OCI-M2 (cell line): ENCODE measurements around the gene RALB.

ENCODE experiments used
- DNase-seq: peaks from one replicate; lab custom pipeline; 2025; ENCODE audit not compliant: unreplicated experiment; lab: John Stamatoyannopoulos, UW

Gene RALB

DNA sequence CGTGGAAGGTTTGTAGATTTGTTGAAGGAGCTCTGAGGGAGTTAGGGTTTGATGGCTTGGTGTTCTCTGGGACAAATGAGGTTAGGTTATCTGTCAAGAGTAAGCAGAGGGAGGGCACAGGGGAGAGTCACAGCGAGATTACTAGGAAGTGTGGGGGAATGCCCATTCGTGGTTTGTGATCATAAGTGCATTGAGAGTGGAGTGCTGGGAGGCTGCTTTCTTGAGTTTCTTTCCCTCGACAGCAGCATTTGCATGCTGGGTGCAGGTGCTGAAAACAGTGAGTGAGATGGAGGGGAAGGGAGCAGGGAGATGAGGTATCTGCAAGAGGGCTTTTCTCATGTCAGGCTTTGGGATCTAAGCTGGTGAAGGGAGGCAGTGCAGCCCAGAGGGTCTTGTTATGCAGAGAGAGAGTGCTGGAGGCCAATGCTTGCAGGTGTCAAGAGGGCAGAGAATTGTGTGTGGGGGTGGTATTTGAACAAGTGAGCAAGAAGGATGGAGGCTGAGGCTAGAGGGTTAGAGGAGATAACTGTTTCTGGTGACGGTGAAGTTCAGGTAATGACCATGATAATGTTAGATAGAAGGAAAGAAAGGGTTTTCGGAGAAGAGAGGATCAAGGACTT lies 8.8 kb downstream of the RALB start:
- DNase-seq, result no peak

DNA sequence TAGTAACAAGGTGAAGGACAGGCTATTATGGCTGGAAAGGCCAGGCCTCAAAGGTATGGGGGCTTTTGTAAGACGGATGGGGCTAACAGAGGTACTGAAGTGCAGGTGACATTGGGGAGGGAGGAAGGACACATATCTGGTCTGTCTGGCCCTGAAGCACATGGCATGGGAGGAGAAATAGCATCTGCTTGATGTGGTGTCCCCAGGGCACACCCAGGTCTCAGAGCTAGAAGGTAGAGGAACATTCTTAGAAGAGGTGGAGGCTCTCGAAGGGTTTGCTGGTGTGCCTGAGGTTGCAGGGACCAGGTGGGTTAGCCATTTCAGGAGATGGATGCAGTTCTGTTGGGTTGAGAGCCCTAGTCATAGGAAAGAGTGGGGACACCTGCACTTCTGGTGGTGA lies 9.5 kb downstream of the RALB start:
- DNase-seq, result no peak

DNA sequence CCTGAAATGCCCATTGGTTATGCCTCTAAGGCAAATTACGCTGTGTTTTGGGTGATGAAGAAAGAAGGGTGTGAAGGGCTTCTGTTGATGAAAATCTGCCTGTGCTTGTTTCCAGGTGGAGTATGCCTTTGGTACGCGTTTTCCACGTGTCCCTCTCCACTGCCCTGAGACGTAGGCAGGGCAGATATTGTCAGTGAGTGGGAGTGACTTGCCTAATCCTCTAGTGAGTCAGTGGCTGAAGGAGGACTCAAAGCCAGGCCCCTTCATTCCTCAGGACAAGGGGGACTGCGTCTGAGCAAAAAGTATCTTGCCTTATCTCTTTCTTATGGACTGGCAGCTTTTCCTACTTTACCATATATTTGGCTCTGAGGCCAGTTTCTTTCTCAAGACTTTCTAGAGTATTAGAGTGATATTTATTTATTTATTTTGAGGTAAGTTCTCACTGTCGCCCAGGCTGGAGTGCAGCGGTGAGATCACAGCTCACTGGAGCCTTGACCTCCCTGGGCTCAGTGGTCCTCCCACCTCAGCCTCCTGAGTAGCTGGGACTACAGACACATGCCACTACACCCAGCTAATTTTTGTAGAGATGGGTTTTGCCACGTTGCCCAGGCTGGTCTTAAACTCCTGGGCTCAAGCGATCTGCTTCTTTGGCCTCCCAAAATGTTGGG lies 10.2 kb downstream of the RALB start:
- no peak for DNase-seq

DNA sequence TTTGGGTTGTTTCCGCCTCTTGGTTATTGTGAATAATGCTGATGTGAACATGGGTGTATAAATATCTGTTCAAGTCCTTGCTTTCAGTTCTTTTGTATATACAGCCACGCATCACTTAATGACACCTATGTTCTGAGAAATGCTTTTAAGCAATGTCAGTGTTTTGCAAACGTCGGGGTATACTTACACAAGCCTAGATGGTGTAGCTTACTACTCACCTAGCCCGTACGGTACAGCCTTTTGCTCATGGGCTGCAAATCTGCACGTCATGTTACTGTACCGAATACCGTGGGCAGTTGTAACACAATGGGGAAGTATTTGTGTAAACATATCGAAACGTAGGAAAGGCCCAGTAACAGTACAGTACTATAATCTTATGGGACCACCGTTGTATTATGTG lies 12.4 kb downstream of the RALB start:
- DNase-seq, result no peak

DNA sequence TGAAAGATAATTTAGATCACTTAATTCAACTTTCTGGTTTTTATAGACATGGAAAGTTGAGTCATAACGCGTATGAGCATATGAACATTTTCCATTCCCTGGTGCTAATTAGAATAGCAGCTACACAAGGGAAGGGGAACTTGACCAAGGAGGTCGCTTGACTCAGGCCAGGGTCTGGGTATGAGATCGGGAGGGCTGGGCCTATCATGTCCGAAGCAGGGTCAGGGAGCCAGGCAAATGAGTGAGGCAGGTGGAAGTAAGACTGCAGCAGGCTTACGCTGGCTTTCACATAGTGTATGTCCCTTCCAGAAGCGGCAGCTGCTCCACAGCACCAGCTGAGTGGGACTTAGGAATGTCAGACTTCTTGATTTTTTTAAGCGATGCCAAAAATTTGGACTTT lies 14.7 kb downstream of the RALB start:
- no peak for DNase-seq

DNA sequence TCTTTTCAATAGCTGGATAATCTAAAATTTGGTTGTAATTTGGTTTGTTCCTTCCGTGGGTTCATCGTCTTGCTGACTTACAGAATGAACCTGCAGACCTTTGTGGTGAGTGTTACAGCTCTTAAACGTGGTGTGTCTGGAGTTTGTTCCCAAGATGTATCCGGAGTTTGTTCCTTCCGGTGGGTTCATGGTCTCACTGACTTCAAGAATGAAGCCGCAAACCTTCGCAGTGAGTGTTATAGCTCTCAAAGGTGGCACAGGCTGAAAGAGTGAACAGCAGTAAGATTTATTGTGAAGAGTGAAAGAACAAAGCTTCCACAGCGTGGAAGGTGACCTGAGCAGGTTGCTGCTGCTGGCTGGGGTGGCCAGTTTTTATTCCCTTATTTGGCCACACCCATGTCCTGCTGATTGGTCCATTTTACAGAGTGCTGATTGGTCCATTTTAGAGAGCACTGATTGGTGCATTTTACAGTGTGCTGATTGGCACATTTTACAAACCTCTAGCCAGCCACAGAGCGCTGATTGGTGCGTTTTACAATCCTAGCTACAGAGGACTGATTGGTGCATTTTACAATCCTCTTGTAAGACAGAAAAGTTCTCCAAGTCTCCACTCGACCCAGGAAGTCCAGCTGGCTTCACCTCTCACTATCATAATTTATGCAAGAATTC lies 16.6 kb downstream of the RALB start:
- DNase-seq, result no peak

DNA sequence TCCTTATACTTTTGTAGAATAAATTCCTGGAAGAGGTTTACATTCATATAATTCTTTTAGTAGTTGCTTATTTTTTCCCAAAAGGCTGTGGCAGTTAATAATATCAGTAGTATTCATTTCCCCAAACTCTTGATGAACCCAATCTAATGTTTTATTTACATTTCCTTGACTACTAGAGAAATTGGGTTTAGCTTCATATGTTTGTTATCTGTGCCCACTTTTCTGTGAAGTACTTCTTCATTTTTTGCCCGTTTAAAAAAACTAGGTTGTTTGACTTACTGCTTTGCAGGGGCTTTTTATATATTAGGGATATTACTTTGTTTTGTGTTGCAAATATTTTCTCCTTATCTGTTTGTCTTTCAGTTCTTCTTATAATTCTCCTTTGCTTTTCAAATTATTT lies 17.2 kb downstream of the RALB start:
- no peak for DNase-seq

DNA sequence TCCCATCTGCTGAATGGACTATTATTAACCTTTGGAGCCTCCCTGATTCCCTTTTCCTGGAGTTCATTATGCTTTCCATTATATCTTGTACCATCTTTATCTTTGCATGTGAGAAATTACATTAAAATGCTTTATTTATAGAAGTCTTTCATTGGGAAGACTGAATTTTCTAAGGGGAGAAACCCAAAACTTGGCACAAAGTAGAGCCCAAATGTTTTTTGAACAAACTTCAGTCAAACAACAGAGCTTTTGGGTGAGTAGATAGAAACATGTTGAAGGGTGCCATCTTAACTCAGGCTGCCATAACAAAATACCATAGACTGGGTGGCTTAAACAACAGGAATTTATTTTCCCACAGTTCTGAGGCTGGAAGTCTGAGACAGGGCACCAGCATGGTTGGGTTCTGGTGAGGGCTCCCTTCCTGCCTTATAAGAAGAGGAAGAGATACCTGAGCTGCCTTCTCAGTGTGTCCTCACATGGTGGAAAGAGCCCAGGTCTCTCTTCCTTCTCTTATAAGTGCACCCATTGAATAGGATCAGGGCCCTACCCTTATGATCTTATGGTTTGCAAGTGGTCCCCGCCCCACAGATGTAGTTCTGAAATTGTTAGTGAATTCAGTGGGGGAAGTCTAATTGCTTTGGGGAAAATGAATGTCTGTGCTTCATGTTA lies 19.2 kb downstream of the RALB start:
- DNase-seq, result no peak

DNA sequence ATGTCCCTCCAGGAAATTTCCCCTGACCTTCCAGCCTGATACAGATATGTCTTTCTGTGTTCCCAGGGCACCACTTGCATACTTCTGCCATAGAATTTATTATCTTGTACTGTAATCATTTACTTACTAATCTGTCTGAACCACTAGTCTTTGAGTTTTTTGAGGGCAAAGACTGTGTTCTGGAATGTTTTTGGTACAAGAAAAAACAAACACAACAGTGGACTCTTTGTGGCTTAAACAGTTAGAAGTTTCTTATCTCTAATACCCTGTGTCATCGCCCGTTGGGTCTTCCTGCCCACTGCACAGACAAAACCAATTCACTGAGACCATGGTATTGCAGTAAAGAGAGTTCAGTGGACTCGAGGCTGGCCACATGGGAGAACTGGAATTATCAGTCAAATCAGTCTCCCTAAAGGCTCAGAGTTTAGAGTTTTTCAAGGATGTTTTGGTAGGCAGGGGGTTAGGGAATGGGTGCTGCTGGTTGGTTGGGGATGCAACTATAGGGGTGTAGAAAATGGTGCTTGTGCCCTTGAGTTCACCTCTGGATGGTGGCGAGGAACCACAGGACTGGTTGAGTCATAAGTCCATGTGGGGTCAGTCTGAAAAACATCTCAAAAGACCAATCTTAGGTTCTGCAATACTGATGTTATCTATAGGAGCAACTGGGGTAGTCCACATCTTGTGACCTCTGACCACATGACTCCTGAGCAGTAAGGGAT lies 20.3 kb downstream of the RALB start:
- DNase-seq, result no peak

DNA sequence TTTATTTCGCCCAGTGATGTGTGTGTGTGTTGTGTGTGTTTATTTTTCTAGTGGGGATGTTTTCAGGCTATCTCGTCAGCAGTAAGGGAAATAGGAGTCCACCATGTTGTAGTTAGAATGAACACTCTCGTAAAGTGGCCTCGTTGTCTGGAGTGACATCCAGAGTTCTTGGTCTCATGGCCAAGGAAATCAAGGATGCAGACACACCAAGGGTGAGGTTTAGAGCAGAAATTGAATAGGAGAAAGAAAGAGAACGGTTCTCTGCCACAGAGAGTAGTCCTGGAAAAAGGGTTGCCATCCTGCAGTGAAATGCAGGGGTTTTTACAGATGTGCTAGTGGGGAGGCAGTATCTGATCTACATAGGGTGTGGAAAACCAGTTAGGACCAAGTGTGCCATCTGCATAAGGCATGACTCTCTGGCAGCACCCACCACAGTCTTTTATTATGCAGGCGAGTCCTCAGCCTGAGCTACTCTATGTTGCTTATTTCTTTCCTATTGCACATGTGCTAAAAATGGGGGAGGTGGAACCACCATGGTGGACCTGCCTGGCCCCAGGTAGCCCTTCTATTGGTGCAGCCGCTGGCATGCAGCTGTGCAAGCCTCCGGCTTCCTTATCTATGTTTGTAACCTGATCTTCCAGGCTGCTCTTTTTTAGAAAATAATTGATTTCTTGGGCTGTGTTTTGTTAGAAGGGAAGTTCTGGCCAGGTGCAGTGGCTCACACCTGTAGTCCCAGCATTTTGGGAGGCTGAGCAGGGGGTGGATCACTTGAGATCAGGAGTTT lies 23.2 kb downstream of the RALB start:
- no peak for DNase-seq

DNA sequence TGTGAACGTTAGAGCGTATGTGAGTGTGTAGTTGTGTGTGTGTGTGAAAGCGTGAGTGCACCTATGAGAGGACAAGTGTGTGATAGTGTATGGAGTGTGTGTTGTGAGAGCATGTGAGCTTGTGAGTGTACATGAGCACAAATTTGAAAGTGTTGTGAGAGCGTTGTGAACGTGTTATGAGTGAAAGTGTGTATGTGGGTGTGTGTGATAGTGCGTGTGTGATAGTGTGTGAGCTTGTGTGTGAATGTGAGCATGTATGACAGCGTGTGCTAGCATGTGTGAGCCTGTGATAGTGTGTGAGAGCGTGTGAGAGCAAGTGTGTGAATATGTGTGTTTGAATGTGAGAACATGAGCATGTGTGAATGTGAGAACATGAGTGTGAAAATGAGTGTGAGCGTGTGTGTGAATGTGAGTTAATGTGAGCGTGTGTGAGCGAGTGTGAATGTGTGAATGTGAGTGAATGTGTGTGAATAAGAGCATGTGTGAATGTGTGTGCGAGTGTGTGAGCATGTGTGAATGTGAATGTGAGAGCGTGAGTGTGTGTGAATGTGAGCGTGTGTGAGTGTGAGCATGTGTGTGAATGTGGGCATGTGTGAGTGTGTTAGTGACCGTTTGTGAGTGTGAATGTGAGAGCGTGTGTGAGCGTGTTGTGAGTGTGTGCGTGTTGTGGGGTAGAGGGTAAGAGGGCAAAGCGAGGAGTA lies 25.0 kb downstream of the RALB start:
- DNase-seq, result no peak

DNA sequence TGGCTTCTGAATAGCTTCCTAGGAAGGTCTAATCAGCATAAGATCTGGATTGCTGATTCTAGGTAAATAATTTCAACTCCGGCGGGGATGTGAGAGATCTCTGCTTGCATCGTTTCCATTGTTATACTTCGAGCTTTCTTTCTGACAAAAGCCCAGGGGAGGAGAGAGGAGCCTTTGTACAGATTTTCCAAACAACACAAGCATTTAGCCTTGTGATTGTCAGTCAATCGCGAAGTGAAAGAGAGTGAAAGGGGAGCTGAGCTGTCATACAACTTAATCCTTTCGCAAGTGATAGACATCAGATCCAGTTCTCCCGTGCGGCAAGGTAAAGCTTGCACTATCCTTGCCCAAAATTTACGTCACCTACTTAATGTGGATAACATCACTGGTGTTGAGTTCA lies 26.2 kb downstream of the RALB start:
- DNase-seq, result no peak

DNA sequence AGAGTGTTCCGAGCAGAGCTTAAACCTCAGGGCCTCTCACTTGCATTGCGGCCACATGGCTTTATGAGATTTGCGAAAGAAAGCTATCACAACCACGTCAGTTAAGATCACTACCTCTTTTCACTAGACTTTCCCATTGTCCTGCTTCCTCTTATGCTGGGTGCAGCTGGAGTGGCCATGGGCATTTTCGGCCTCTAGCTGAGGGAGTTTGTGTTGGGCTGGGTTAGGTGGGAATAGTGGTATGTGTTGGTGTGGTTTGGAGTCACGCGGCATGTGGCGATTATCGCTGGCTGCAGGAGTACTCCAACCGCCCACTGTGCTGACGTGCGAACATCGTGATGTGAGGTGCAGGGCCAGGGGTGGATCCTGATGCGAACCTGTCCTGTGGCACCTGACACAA lies 27.1 kb downstream of the RALB start:
- no peak for DNase-seq

DNA sequence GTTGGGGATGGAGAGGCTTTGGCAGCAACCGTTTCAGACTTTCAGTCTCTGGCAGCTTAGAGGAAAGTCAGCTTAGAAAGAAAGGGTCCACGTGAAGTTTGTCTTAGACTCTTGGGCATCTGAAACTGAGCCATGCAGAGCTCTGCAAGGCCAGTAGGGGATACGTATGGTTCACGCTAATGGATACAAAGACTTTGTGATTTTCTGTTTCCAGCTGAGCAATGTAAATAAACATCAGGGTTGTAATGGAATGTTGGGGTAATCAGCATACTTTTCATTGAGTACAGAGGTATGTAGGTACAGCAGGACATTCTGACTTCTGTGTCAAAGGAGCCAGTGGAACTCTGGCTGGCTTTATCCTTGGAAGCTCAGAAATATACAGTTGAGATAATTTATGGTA lies 31.0 kb downstream of the RALB start:
- DNase-seq, result no peak

DNA sequence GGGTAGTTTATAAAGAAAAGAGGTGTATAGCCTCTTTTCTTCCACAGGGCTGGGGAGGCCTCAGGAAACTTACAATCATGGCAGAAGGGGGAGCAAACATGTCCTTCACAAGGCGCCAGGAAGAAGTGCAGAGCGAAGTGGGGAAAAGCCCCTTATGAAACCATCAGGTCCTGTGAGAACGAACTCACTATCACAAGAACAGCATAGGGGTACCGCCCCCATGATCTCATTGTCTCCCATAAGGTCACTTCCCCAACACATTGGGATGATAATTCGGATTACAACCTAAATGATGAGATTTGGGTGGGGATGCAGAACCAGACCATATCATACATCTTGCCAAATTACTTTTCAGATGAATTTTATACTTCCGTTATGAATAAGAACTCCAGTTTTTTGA lies 32.4 kb downstream of the RALB start:
- no peak for DNase-seq

DNA sequence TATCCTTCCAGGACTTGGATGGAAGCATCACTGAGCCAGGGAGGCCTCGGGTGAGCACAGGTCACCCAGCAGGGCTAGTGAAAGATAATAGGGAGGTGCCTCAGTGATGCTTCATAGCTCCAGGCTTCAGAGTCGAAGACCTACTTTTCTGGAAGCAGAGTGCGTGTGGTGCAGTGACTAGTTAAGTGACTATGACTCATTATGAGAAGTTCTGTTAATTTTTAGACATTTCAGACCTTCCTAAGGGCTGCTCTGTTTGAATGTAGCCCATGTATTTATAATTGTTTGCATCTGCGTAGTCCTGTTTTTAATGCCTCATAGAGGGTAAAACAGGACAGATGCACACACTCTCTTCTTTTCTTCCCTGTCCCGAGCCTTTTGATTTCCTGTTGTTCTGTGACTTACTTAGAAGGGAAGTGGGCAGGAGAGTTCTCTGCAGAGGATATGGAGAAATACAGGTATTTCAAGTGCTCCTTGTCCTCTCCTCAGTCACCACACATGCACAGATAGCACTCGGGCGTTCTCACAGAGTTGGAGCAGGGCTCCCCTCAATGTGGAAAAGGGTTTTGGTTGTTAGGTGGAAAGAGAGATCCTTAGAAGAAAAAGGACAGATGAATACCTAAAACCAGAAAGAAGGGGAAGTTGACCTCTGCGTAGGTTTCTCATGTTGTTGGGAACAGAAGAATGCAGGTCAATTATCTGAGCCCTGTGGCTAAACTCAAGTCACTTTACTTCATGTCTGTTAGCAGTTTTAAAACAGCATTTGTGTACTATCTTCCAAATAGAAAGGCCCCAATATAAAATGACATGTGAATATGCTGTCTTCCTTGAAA lies 34.7 kb downstream of the RALB start:
- no peak for DNase-seq

DNA sequence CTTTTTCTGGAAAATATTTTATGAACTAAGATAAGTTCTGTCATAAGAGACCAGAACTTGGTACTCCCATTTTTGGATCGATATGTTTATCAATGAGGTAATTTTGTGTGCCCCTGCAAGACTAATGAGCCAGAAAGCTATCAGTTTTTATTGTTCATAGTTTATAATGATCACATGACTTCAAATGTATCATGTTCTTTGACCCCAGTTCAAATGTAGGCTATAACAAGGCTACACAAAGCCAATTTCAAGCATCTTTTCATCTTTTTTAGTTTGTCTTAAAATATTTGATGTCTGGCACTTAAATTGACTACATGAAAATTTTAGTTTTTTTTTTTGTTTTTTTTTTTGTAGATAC lies 35.3 kb downstream of the RALB start:
- no peak for DNase-seq

DNA sequence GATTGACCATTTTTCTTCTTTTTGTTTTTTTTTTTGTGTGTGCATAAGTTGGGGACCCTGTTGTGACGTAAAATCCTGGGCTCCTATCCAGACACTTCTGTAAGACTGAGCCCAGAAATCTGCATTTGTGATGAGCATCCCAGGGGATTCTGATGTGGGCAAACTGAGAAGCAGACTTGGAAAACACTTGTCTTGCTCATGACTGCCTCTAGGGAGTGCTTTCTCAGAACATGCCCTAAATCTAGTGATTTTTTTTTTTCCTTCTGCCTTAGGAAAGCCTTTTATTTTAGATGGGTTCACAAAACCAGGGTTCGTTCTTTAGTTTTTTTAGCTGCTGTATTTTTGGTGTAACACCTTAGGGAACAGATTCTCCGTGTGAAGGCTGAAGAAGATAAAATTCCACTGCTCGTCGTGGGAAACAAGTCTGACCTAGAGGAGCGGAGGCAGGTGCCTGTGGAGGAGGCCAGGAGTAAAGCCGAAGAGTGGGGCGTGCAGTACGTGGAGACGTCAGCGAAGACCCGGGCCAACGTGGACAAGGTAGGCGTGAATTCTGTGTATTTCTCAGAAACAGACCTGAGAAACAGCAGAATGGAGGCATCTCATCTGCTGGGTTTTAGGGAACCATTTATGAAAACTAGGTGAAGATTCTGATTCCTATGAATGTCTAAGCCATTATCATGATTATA lies 36.7 kb downstream of the RALB start:
- no peak for DNase-seq

DNA sequence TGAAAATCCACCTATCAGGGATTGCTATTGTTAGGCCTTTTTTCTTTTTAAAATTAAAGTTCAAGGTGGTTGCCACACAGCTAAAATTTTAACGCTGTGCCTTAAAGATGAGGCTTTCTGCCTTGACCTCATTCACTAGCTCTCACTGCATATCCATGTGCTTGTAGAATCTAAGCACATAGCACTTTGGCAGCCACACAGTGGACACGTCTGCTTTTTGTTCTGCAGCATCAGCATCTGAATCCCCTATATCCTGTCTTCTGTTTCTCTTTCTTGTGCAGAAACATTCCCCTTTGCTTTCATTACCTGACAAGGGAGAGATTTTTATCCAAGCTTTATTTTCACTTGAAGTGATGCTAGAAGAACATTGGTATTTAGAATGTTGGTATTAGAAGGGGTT lies 38.1 kb downstream of the RALB start:
- no peak for DNase-seq
